GM12875 (cell line): ENCODE results near the gene SLC35F3.
"Not testable (repeated sequence)": the region's sequence is repeated elsewhere in the genome, so short reads cannot be mapped to it uniquely, and the experiment has no call there.

Source experiments
- H3K4me3 ChIP-seq: one replicate; pipeline ENCODE4 v1.5.1; 2011; ENCODE audit warnings: low read depth, low read length, control low read depth
- TF ChIP-seq, protein P1 (sequence below): IDR thresholded peaks from 2 replicates; pipeline ENCODE4 v1.5.1; 2011; ENCODE audit warnings: low read depth, mild to moderate bottlenecking, control low read depth, inconsistent platforms, low read length, moderate library complexity, borderline replicate concordance; ENCODE audit not compliant: insufficient read depth

SLC35F3 gene

DNA sequence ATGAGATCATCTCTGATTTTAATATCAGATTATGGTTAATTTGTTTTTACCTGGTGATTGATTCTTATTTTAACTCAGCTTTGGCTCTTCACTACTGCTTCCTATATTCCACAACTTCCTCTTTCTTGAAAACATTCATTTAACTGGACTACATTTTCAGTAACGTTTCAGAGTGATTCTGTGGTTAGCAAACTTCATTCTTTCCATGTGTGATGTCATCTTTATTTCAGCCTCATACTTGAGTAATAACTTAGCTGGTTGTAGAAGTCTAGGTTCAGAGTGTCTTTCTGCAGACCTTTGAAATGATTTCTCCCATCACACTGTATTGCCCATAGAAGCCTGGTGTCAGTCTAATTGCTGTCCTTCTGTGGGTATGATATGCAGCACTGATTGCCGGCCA is 36.0 kb upstream of the SLC35F3 start:
- no peak overlapping the region for H3K4me3 ChIP-seq
- TF ChIP-seq, protein P1, sequence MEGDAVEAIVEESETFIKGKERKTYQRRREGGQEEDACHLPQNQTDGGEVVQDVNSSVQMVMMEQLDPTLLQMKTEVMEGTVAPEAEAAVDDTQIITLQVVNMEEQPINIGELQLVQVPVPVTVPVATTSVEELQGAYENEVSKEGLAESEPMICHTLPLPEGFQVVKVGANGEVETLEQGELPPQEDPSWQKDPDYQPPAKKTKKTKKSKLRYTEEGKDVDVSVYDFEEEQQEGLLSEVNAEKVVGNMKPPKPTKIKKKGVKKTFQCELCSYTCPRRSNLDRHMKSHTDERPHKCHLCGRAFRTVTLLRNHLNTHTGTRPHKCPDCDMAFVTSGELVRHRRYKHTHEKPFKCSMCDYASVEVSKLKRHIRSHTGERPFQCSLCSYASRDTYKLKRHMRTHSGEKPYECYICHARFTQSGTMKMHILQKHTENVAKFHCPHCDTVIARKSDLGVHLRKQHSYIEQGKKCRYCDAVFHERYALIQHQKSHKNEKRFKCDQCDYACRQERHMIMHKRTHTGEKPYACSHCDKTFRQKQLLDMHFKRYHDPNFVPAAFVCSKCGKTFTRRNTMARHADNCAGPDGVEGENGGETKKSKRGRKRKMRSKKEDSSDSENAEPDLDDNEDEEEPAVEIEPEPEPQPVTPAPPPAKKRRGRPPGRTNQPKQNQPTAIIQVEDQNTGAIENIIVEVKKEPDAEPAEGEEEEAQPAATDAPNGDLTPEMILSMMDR: no peak

DNA sequence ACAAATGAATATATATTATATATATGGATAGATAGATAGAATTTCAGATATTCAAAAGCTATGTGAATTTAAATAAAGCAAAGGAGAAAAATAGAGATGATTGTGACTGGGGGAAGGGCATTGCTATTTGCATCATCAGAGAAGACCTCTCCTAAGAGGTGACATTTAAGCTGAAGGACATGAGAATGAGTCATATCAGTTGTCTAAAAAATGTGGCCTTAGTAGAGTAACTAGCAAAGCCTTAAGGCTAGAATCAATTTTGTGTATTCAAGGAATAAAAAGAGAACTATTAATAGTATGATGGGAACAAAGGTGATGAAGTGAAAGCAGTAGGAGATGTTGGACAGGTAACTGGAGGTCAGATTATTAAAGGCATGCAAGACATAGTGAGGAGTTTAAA is 34.8 kb upstream of the SLC35F3 start:
- no peak overlapping the region for H3K4me3 ChIP-seq
- TF ChIP-seq, protein P1: no peak

DNA sequence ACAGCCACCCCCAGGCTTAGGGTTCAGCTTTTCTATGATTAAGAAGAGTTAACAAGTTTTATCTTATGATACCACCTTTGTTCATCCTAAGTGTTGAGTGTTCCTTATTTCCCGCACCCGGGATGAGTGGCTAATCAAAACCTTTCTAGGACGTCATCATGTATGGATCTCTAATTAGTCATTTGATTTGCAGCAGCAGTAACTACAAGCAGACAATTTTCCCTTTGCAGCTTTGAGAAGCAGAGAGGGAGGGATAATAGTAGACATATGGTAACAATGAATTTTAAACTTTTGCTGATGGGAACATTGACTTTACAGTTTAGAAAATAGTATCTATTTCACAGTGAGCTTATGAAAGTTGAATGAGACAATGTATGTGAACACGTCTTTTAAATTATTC is 30.8 kb upstream of the SLC35F3 start:
- H3K4me3 ChIP-seq: no peak overlapping the region
- TF ChIP-seq, protein P1: no peak

DNA sequence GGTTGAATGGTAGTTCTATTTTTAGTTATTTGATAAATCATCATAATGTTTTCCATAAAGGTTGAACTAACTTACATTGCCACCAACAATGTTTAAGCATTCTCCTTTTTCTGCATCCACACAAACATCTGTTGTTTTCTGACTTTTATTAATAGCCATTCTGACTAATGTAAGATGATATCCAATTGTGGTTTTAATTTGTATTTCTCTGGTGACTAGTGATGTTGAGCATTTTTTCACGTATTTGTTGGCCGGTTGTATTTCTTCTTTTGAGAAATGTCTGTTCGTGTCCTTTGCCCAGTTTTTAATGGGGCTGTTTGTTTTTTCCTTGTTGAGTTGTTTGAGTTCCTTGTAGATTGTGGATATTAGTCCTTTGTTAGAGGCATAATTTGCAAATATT is 24.6 kb upstream of the SLC35F3 start:
- TF ChIP-seq, protein P1: no peak
- no peak overlapping the region for H3K4me3 ChIP-seq

DNA sequence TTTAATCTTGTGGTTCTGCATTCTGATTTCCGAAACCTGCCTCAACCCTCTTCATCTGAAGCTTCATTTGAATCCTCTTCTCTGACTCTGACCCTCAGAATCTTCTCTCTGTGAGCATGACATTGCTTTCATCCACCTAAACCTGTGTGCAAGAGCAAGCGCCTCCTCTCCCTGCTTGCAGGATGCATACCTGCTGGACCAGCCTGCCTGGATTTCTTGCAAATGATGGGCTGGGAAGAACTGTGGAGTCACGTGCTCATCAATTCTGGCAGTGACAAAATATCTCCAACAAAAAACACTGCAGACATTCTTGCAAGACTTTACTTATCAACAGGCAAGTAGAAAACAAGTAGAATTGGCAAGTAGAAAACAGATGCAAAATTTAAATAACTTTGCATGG is 20.8 kb upstream of the SLC35F3 start:
- TF ChIP-seq, protein P1: no peak
- H3K4me3 ChIP-seq: no peak overlapping the region

DNA sequence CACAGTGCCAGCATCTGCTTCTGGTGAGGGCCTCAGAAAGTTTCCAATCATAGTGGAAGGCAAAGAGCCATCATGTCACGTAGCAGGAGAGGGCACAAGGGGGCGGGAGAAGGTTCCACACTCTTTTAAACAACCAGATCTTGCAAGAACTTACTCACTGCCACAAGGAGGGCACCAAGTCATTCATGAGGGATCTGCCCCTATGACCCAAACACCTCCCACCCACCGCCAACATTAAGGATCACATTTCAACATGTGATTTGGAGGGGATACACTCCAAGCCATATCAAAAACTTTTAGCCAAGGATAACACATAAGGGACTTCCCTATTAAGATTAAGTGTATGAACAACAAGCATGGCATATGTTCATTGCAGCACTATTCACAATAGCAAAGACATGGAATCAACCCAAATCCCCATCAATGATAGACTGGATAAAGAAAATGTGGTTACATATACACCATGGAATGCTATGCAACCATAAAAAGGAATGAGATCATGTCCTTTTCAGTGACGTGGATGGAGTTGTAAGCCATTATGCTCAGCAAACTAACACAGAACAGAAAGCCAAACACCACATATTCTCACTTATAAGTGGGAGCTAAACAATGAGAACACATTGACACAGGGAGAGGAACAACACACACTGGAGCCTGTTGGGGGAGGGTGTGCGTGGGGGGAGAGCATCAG is 19.9 kb upstream of the SLC35F3 start:
- TF ChIP-seq, protein P1: no peak
- H3K4me3 ChIP-seq: no peak overlapping the region

DNA sequence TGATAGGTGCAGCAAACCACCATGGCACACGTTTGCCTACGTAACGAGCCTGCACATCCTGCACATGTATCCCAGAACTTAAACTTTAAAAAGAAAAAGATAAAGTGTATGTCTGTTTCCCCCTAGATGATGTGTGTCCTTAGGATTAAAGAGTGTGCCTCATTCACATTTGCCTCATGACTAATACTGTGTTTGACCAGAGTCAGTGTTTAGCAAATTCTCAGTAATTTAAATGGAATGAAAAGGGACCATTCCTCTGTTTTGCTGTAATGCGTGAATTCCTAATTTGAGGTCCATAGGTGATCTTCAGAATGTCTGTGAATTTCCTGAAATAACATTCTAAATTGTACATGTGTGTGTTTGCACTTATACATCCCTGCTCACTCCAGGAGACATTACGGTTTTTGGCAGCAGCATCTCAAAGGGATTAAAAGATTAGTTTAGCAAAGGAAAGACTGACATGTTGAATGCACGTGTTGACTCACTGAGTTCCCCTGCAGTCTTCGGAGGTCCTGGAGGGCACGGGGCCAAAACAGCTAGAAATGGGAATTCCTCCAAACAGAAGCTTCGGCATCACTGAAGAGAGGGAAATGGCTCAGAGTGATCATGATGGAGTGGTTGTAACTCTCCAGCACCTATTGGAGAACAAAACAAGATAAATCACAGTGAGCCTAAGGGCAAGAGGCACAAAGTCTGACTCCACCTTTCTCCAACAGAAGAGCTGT is 19.1 kb upstream of the SLC35F3 start:
- no peak overlapping the region for H3K4me3 ChIP-seq
- TF ChIP-seq, protein P1: no peak

DNA sequence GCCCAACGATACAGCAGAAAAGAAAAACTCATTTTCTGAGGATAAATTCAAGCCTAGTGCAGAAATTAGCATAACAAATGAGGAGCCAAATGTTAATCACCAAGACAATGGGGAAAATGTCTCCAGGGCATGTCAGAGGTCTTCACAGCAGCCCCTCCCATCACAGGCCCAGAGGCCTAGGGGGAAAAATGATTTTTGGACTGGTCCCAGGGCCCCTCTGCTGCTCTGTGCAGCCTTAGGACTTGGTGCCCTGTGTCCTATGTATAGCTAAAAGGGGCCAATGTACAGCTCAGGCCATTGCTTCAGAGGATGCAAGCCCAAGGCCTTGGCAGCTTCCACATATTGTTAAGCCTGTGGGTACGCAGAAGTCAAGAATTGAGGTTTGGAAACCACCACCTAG is 13.3 kb upstream of the SLC35F3 start:
- not testable (repeated sequence) for H3K4me3 ChIP-seq
